ENCODE measurements around the gene B3GNT8.

GRCh38 chr19:41422955-41423354 lies 4.2 kb downstream of the B3GNT8 start:
- TF ChIP-seq GATA3 (IDR thresholded peaks at IDR 0.05; ENCODE audit: low read depth, low read length) (no peak), GATA2 (IDR thresholded peaks at IDR 0.05; ENCODE audit: low read depth, low read length) (no peak)

Data from SH-SY5Y (cell line).